ENCODE results near the gene NAXE. TPM values are rescaled to one million over a fixed set of nuclear protein-coding genes. Genes with fewer than 3 reads are reported as not detected.
A peak's percentile ranks its signal among the peaks of the same experiment; 100 is the strongest.

NAXE gene
- total RNA-seq, 3 donors from 2014 or later, result 70.8 to 94.4 (median 86.5) TPM

- H3K4me3 ChIP-seq, result no peak overlapping the region
- DNase-seq, result no peak
- no peaks in the 10 kb centered on the region for H3K36me3 ChIP-seq (ENCODE audit: low read depth)
- no peak for TF ChIP-seq CTCF (IDR thresholded peaks at IDR 0.05)
- no peaks in the 10 kb centered on the region for H3K9me3 ChIP-seq
- intact Hi-C loops (cut with DNase I, micrococcal nuclease), result no loop called here
- peaks cover 6% of the 10 kb centered on the region for H3K4me1 ChIP-seq (ENCODE audit: low read depth)
- ATAC-seq, result no peak
Measured at GRCh38 chr1:156638189-156638985, 46.8 kb downstream of the NAXE start.

- ATAC-seq, result no peak
- no peak for TF ChIP-seq CTCF (IDR thresholded peaks at IDR 0.05)
- DNase-seq, result no peak
- Histone ChIP-seq H3K36me3 (ENCODE audit: low read depth) (no peaks in the 10 kb centered on the region), H3K9me3 (no peaks in the 10 kb centered on the region), H3K4me1 (ENCODE audit: low read depth) (peaks cover 6% of the 10 kb centered on the region), H3K4me3 (no peak overlapping the region)
- intact Hi-C loops (cut with DNase I, micrococcal nuclease), result no loop called here
Measured at GRCh38 chr1:156639601-156640101, 48.1 kb downstream of the NAXE start.

GRCh38 chr1:156640842-156641706 lies 49.5 kb downstream of the NAXE start:
- no peaks in the 10 kb centered on the region for H3K9me3 ChIP-seq
- H3K36me3 ChIP-seq (ENCODE audit: low read depth), result no peaks in the 10 kb centered on the region
- DNase-seq (no peak), ATAC-seq (no peak)
- no peak overlapping the region for H3K4me3 ChIP-seq
- intact Hi-C loops (cut with DNase I, micrococcal nuclease), result no loop called here
- no peak for TF ChIP-seq CTCF (IDR thresholded peaks at IDR 0.05)
- H3K4me1 ChIP-seq (ENCODE audit: low read depth), result peaks cover 6% of the 10 kb centered on the region

- peaks cover 6% of the 10 kb centered on the region for H3K4me1 ChIP-seq (ENCODE audit: low read depth)
- H3K9me3 ChIP-seq, result no peaks in the 10 kb centered on the region
- H3K36me3 ChIP-seq (ENCODE audit: low read depth), result no peaks in the 10 kb centered on the region
- no peak within 1 kb of the TSS for H3K4me3 ChIP-seq
- TF ChIP-seq CTCF (IDR thresholded peaks at IDR 0.05), result no peak
- peak; percentile 16 for ATAC-seq
- DNase-seq, result peak in 1 of 3 donors; percentile 13
- intact Hi-C loops (cut with DNase I, micrococcal nuclease), result no loop called here
Measured at GRCh38 chr1:156641761-156642264, 50.2 kb downstream of the NAXE start, which contains the start of gene BCAN. Gene BCAN, plus strand, starts transcription at chr1:156642117. Its CDS starts 3,938 bp downstream, at chr1:156646055.

GRCh38 chr1:156642265-156643048 lies 50.9 kb downstream of the NAXE start:
- no peak for TF ChIP-seq CTCF (IDR thresholded peaks at IDR 0.05)
- no peak for ATAC-seq
- H3K36me3 ChIP-seq (ENCODE audit: low read depth), result no peaks in the 10 kb centered on the region
- intact Hi-C loops (cut with DNase I, micrococcal nuclease), result no loop called here
- no peak for DNase-seq
- no peak overlapping the region for H3K4me3 ChIP-seq
- no peaks in the 10 kb centered on the region for H3K9me3 ChIP-seq
- H3K4me1 ChIP-seq (ENCODE audit: low read depth), result peaks cover 6% of the 10 kb centered on the region
